A204.1 (cell line): ENCODE measurements around the gene STRA6.

Experiments used
- FAIRE-seq: peaks from 2 replicates; lab custom pipeline; 2012; peaks lifted over from hg19 to GRCh38; lab: Jason Lieb, UNC

STRA6 gene

GRCh38 chr15:74227968-74228722, 25.6 kb upstream of the STRA6 start:
- no peak for FAIRE-seq

- no peak for FAIRE-seq
Measured at GRCh38 chr15:74226761-74227540, 24.4 kb upstream of the STRA6 start.

GRCh38 chr15:74225928-74226327, 23.3 kb upstream of the STRA6 start:
- FAIRE-seq, result no peak

- FAIRE-seq, result no peak
Measured at GRCh38 chr15:74222240-74223119, 19.9 kb upstream of the STRA6 start.

- no peak for FAIRE-seq
Measured at GRCh38 chr15:74221399-74222239, 19.0 kb upstream of the STRA6 start.

GRCh38 chr15:74220475-74221248, 18.1 kb upstream of the STRA6 start:
- no peak for FAIRE-seq

GRCh38 chr15:74217907-74218885, 15.6 kb upstream of the STRA6 start:
- FAIRE-seq, result no peak

GRCh38 chr15:74216949-74217348, 14.4 kb upstream of the STRA6 start:
- no peak for FAIRE-seq

- FAIRE-seq, result no peak
Measured at GRCh38 chr15:74215958-74216357, 13.4 kb upstream of the STRA6 start.

- FAIRE-seq, result no peak
Measured at GRCh38 chr15:74214324-74215021, 11.9 kb upstream of the STRA6 start.

- no peak for FAIRE-seq
Measured at GRCh38 chr15:74213858-74214284, 11.3 kb upstream of the STRA6 start.

- FAIRE-seq, result no peak
Measured at GRCh38 chr15:74212494-74212893, 9.9 kb upstream of the STRA6 start.

- no peak for FAIRE-seq
Measured at GRCh38 chr15:74211656-74212055, 9.1 kb upstream of the STRA6 start.

GRCh38 chr15:74210729-74211128, 8.1 kb upstream of the STRA6 start:
- FAIRE-seq, result no peak

GRCh38 chr15:74209997-74210671, 7.5 kb upstream of the STRA6 start:
- FAIRE-seq, result no peak

GRCh38 chr15:74209560-74209958, 7.0 kb upstream of the STRA6 start:
- FAIRE-seq, result no peak

GRCh38 chr15:74208901-74209559, 6.4 kb upstream of the STRA6 start:
- FAIRE-seq, result no peak

- no peak for FAIRE-seq
Measured at GRCh38 chr15:74208496-74208895, 5.9 kb upstream of the STRA6 start.
